Activated gamma-delta T cell treated with Interleukin-2 at 50 U/mL for 16 hours (primary cell): ENCODE results near the gene WNK2.

Experiments
- DNase-seq: peaks from one replicate; pipeline ENCODE4 v3.0.0-alpha.2; 2020

Gene WNK2

DNA sequence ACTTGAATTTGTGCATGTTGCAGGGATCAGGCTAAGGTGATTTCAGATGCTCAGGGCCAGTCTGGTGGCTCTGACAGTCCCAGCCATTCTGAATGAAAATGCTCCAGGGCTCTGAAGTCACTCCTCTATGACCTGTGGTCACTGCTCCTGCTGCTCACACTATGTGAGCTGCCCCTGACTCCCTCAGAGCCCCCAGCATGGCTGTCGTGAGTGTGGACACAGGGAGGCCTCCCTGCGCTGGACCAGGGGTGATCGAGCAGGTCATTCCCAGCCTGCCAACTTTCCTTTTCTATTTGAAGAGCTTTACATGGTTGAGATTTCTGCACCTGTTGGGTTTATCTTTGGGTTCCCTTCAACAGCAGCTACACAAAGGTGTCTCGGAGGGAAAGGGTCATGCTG, 74.5 kb downstream of the WNK2 start:
- no peak for DNase-seq

DNA sequence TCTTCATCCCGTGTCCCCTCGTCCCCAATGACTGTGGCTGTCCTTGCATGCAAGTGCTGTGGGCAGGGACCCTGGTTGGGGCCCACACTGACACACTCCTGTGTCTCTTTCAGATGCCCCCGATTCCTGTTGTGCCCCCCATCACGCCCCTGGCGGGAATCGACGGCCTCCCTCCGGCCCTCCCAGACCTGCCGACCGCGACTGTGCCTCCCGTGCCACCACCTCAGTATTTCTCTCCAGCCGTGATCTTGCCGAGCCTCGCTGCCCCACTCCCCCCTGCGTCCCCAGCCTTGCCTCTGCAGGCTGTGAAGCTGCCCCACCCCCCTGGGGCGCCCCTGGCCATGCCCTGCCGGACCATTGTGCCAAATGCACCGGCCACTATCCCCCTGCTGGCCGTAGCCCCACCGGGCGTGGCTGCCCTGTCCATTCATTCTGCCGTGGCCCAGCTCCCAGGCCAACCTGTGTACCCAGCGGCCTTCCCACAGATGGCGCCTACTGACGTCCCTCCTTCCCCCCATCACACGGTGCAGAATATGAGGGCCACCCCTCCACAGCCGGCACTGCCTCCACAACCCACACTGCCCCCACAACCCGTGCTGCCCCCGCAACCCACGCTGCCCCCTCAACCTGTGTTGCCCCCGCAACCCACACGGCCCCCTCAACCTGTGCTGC, 75.0 kb downstream of the WNK2 start:
- no peak for DNase-seq

DNA sequence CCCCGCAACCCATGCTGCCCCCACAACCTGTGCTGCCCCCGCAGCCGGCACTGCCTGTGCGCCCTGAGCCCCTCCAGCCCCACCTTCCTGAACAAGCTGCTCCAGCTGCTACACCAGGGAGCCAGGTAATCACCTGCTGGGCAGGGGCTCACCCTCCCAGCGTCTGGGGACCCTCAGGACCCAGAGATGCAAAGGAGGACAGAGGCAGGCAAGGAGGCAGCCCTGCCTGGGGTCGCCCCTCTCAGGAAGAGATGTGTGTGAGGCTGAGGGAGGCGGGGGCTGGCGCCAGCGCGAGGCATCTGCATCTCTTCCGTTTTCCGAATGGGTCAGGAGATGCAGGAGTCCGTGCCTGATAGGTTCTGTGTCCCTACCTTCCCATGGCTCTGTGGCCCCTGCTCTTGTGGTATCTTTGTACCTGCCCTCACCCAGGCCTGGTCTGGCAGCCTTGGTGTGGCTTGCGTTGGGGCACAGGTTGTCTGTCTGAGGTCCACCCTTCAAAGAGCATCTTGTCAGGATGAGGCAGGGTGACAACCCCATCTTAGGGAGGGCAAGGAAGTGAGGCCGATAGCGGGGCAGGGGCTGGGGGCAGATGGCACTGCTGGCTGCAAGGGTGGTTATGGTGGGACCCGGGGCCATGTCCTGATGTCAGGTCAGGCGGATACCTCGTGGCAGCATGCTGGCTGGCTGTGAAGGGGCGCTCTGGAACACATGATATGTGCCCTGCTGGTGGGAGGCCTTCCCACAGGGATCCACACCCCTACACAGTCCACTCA, 75.7 kb downstream of the WNK2 start:
- no peak for DNase-seq

DNA sequence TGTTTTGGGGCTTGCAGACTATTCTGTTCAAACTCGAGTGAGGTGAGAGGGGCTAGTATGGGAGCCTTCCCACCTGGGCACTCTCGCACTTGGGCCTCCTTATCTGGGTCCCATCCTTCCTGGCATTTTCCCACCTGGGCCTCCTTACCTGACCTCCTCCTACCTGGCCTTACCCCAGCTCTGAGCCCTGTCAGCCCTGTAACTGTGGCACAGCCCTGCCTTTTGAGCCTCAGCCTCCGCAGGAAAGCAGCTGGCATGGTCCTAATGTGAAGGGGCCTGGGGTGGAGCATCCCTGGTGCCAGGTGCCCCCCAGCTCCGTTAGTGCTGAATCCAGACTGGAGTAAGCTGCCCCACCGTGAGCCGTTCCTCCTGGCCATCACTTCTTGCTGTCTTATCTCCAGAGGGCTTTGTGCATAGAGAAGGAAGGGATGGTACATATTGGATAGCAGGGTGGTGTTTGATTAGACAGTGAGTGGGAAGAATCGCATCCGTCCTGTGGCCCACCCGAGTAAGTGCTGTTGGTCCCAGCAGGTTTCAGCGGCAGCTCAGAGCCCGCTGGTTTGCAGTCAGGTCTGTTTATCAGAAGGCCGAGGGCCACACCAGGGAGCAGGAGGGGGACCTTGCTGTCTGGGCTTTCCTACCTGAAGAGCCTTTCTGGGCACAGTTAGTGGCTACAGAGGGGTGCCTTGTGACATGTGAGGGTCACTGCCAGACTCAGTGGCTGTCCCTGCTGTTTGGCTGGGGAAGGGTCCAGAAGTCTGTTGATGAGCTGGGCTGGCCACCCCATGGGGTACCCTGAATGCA, 76.5 kb downstream of the WNK2 start:
- no peak for DNase-seq

DNA sequence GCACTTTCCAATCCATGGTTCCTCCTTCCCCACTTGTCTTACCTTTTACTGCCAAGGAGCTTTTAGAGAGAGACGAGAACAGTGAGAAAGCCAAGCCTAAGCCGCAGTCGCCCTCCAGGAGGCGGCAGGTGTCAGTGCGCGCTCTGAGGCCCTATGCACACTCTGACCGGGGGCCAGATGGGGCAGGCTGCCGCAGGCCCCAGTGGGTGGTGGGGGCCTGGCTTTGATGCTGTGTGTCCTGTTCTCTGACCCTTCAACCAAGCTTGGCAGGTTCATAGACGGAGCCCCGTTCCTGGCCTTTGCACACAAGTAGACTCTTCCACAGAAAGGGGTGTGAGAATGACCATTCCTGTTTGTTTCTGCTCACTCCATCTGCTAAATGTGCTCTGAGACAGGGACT, 77.3 kb downstream of the WNK2 start:
- DNase-seq, result no peak

DNA sequence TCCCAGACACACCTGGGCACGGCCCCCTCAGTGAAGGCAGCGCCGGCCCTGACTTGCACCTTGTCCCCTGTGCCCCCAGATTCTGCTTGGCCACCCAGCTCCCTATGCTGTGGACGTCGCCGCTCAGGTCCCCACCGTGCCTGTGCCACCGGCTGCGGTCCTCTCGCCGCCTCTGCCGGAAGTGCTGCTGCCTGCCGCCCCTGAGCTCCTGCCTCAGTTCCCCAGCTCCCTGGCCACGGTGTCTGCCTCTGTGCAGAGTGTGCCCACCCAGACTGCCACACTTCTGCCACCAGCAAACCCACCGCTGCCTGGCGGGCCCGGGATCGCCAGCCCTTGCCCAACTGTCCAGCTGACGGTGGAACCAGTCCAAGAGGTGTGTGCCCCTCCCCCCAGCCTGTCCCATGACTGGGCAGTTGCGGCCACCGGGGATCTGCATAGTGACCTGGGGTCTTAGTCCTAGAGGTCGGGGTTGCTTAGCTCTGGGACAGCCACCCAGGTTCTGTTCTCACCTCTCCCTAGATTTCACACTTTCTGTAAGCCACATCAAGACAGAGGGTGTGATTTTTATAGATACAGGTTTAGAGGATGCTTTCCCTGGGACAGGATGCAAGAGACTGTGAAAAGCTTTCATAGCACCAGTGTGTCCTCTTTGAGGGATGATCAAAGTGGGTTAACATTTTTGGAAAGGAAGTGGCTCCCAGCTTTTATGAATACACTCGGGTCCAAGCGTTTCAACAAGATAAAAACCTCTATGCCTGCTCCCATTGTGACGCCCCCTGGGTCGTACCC, 78.0 kb downstream of the WNK2 start:
- no peak for DNase-seq

DNA sequence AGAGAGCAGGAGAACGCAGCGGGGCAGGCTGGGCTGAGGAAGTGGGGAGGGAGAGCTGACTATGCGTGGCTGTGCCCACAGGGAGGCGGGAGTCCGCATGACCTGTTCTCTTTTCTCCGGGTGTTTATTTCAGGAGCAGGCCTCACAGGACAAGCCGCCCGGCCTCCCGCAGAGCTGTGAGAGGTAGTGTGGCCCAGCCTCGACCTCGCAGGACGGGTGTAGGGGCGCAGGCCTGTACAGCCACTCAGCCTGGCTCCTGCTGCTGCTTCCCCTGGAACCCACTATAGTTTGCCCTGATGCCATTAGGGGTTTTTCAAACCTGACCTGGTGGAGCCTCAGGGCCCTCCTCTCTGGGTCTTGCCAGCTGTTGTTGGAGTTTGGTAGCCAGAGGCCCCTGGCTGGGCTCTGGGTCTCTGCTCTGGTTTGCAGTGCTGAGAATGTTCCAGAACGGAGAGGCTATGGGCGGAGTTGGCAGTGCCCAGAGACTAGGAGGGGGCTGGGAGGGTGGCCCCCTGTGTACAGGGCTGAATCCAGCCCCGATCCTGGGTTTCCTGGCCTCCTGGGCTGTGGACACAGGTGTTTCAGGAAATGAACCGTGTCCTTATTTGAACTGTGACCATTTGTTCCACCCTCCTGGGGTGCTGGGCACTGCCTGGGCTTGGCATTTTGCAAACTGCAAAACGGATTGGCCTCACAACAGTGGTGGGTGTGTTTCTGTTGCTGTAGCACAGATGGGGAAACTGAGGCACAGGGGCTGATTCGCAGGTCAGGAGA, 78.8 kb downstream of the WNK2 start:
- DNase-seq, result no peak

DNA sequence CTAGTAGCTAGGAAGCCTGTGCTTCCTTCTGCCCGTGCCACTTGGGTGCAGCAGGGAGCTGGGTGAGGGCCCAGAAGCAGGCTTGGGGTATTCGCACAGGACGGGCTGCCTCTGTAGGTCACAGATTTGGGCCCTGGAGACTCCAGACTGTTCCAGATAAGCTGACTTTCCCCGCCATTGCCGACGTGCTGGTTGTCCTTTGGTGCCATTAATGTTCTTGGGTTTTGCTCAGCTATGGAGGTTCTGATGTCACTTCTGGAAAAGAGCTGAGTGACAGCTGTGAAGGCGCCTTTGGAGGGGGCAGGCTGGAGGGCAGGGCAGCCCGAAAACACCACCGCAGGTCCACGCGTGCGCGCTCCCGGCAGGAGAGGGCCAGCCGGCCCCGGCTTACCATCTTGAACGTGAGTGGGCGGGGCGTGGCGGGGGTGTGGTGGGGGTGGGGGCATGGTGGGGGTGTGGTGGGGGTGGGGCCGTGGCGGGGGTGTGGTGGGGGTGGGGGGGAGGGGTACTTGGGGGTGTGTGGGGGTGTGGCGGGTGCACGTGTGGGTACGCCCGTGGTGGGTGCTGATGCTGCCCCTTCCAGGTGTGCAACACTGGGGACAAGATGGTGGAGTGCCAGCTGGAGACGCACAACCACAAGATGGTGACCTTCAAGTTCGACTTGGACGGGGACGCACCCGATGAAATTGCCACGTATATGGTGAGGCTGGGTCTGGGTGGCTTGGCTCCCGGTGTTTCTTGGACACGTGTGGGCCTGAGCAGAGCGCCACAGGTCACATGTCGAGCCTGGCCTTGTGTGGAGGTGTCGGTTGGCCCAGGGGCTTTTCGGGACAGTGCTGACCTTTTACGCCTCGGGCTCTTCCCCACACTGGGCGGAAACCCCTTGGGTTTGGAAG, 79.6 kb downstream of the WNK2 start:
- no peak for DNase-seq

DNA sequence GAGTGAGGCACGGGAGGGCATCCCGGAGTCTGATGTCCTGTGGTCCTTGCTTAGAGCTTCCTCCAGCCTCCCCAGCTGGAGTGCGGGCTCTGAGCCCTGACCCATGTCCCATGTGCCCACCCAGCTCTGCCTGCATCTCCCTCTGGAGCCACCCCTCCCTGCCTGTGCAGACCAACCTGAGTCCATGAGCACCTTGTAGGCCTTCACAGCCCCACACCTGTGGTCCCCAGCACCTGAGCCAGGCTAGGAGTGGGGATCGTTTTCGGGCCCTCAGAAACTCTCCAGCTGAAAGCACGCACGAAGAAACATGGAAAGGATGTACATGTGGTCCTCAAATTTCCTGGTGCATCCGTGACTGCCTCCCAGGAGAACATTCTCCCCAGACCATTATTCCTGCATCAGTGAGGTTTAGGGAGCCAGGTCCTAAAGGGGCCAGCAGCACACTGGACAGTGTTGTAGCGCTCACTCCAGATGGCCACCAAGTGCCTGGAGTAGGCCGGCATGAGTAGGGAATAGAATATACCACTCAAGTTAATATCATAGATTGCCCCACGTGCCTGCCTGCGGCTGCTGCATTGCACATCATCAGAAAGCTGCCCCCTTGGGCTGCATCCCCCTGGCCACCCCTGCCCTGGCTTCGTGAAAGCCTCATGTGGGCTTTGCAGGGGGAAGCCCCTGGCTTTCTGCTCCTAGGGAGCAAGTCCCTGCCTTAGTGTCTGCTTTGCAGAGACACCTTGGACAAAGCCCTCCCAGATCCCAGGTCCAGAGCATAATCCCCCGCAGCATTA, 80.6 kb downstream of the WNK2 start:
- no peak for DNase-seq

DNA sequence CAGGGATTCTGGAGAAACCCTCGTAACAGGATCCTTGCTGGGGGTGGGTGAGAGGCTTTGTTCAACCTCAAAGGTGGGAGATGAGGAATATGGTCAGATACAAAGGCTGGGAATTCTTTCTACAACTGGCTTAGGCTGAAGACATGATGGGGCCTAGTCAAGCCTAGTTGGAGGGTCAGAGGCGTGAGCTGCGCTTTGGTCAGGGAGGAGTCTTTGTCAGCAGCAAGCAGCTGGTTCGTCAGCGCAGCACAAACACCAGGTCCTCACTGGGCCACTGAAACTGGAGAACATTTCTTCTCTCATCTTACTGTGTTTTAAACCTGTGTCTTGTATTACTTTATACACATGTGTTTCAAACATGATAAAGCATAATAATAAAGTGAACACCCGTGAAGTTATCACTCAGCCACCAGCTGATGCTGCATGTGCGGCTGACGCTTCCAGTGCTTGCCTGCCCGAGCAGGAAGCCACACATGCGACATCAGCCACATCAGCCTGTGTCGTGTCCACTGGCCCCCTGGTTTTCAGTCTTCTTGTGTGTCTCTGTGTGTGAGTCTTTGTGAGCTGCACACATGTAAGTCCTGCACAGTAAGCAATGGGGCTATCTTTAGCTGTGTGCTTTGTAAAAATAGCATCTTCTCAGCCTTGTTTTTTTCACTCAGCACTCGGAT, 81.5 kb downstream of the WNK2 start:
- no peak for DNase-seq

DNA sequence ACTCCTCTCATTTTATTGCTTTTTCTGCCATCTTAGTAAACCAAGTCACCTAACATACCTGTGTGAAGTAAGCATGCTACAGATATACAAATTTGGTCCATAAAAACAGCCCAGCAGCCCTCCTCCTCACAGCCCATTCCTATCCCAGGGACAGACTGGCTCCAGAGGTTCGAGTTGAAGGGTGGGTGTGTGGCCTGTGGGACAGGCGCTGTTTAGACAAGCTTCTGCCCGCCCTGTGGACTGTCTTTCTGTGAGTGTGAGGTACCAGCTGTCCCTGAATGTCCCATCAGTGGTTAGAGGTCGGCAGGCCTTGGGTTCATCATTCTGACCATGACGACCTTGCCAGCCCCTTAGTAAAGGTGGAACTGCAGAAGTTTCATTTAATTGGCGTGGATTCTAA, 82.0 kb downstream of the WNK2 start:
- no peak for DNase-seq

DNA sequence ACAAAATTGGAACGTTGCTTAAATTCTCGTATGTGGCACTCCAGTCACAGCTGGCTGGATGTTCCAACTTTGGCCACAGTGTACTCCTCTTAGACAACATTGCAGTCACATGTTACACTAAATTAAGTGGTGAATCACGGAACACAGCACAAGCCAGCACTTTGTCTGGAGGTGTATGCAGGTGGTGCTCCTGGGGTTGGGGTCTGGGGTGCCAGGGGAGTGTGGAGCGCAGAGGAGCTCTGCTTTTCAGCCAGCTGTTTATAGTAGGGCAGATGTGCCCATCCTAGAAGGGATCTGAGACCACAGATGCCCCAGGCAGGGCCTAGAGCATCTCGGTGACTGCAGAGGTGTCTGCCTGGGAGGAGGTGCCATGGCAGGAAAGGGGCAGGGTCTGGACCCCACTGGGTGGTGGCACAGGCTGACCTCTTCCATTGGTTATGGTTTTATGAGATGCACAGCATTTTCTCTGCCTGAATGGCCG, 82.6 kb downstream of the WNK2 start:
- DNase-seq, result no peak

DNA sequence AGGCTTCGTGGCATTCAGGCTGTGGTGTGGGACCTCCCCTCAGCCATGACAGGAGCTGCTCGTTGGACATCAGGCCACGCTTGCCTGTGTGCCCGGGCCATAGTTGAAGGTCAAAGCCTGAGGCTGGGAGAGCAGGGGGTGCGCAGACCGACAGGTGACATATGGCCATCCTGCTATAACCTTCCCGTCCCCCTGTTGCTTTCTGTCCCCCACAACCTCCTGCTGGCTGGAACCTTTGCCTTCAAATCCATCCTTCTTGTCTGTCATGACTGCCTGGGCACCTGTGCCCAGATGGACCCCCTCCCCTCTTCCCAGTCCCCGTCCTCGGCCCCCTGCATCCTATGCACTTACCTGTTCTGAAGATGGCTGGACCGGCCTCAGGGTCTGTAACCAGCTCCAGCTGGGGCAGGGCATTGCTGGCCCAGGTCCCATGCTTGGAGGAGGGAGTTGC, 83.2 kb downstream of the WNK2 start:
- no peak for DNase-seq

DNA sequence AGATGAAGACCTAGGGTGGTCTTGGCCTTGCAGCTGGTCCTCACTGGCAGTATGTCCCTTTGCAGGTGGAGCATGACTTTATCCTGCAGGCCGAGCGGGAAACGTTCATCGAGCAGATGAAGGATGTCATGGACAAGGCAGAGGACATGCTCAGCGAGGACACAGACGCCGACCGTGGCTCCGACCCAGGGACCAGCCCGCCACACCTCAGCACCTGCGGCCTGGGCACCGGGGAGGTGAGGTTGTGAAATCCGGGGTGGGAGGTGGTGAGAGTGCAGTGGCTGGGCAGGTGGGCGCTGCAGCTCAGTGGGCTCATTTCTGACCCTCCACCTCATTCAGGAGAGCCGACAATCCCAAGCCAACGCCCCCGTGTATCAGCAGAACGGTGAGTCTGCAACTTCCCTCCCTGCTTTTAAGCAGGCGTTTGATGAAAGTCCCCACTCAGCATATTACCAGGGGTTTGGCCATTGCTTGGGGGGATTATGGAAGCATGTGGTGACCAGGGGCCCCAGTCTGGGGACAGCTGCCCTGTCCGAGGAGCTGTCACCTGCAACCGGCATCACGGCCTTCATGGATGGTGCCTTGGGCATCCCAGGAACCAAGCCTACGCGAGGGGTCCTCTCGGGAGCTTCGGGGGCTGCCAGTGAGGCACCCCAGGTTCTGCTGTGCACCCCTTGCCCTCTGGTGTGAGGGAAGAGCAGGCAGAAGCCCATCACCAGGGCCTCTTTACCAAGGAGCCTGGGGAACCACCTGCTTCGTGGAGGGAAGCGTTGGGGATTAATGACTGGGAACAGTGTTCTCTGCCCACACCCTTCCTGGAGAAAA, 84.0 kb downstream of the WNK2 start:
- DNase-seq, result no peak

DNA sequence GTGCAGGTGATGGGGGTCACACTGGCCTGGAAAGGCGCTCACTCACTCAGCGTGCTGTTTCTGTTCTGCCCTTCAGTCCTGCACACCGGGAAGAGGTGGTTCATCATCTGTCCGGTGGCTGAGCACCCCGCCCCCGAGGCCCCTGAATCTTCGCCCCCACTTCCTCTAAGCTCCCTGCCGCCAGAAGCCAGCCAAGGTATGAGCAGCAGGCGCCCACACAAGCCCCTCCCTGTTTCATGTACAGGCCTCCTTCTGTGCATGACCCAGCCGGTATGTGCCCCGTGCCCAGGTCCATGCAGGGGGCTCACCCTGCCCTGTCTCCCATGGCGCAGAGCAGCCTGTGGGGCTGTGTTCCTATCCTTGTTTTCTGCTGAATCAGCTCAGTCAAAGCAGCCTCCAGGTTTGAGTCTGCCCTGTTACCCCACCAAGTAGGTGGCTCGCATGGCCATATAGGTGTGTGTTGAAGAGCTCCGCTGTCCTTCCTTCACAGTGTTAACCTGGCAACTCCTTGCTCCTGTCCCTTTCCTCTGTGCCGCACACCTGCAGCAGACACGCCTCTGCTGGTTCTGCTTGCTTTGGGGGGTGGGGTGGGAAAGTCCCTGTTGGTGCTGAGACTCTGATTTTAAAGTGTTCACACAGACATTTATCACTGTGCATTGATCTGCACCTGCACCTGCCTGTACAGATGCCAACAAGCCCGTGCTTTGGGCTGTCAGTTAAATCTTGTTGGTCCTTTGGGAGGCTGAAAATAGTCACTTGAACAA, 84.8 kb downstream of the WNK2 start:
- no peak for DNase-seq

DNA sequence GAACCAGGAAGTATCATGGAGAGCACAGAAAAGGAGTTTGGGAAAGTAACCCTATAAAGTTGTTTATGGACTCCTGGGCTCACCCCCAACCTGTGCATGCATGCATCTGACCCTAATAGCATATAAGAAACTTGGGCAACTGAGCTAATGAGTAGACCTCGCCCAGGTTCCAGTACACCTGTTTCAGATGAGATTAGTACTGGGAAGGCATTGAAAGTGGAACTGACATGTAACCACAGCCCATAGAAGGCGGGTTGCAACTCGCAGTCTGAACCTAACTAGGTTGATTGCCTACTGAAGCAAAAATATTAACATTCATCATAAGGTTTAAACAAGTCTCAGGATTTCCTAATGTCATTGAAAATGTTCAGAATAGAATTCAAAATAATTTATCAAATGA, 87.0 kb downstream of the WNK2 start:
- no peak for DNase-seq

DNA sequence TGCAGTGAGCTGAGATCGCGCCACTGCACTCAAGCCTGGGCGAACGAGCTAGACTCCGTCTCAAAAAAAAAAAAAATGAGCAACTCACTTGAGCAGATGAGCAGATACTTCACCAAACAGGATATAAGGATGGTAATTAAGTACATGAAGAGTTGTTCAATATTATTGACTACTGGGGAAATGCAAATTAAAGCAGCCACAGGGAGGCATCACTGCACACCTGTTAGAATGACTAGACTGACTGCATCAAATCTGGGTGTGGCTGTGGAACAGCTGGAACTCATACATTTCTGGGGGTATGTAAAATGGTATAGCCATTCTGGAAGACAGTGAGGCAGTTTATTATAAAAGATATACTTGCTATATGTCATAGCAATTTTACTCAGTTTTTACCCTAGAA, 93.0 kb downstream of the WNK2 start:
- DNase-seq, result no peak

DNA sequence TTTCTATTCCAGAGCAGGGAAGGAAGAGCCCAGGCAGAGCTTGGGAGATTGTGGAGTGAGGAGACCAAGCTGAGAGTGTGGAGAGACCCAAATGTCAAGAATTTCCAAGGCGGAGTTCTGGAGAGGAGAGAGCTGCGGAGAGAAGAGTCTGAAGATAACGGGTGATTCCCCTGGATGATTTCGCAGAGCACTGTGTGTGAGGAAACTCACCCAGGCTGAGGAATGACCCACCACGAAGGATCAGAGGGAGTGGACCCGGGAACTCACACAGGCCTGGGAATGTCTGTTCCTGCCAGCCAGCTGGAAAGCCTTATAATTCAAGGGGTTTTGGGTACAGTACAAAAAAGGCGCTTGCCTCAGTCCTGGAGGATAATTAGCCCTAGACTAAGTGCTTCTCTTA, 94.2 kb downstream of the WNK2 start:
- no peak for DNase-seq
